GM18499 (cell line): ENCODE measurements around the gene EXT2.

Experiments used
- ATAC-seq: cut with Tn5 transposase; IDR thresholded peaks from one replicate; pipeline ENCODE4 v1.9.1; 2021; ENCODE audit warnings: moderate number of reproducible peaks; ENCODE audit not compliant: insufficient read depth, unreplicated experiment

EXT2 gene

GRCh38 chr11:44083906-44084305 is 11.6 kb upstream of the EXT2 start:
- ATAC-seq, result no peak

GRCh38 chr11:44085330-44085729 is 10.1 kb upstream of the EXT2 start:
- ATAC-seq, result no peak

DNA sequence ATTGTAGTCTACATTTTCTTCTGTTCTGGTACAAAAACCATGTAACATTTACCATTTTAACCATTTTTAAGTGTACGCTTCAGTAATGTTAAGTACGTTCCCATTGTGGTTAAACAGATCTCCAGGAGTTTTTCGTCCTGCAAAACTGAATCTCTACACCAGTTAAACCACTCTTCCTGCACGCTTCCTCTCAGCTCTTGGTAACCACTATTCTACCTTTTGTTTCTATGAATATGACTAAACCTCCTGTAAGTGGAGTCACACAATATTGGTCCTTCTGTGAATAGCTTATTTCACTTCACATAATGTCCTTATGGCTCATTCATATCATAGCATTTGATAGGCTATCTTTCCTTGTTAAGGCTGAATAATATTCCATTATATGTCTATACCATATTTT is 7.1 kb upstream of the EXT2 start:
- ATAC-seq, result no peak

DNA sequence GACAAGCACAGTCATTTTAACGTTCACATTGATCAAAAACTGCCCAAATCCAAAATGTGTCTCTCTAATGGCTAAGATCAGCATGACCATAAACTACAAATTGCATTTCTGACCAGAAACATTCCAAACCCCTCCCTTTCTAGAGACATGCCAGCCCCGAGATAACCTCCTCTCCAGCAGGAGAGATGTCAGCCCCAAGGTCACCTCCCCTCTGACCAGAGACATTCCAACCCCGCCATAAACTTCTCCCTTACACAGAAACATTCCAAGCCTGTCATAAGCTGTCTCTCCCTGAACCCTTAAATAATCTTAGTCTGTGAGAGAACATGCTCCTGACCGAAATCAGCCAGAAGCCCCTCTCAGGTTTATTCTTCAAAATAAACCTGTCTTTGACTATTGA is 6.6 kb upstream of the EXT2 start:
- no peak for ATAC-seq

DNA sequence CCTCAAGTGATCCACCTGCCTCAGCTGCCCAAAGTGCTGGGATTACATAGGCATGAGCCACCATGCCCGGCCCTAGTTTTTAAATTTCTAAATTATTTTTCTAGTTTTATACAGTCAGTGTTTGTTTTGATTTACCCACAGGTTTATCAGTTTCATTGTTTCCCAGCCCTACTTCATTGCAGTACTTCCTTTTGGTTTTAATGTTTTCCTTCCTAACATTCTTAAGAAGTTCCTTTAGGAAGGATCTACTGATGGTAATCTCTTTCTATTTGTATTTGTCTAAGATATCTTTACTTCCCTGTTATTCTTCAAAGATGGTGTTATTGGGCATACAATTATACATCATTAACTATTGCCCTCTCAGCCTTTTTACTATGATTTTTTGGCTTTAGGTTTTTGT is 4.9 kb upstream of the EXT2 start:
- ATAC-seq, result no peak

- ATAC-seq, result peak; percentile 46
Measured at GRCh38 chr11:44094260-44094868, 1.1 kb upstream of the EXT2 start.

- no peak for ATAC-seq
Measured at GRCh38 chr11:44096360-44097185, 1.1 kb downstream of the EXT2 start.

- ATAC-seq, result no peak
Measured at GRCh38 chr11:44097821-44098220, 2.3 kb downstream of the EXT2 start.

- ATAC-seq, result no peak
Measured at GRCh38 chr11:44101098-44101497, 5.6 kb downstream of the EXT2 start.

DNA sequence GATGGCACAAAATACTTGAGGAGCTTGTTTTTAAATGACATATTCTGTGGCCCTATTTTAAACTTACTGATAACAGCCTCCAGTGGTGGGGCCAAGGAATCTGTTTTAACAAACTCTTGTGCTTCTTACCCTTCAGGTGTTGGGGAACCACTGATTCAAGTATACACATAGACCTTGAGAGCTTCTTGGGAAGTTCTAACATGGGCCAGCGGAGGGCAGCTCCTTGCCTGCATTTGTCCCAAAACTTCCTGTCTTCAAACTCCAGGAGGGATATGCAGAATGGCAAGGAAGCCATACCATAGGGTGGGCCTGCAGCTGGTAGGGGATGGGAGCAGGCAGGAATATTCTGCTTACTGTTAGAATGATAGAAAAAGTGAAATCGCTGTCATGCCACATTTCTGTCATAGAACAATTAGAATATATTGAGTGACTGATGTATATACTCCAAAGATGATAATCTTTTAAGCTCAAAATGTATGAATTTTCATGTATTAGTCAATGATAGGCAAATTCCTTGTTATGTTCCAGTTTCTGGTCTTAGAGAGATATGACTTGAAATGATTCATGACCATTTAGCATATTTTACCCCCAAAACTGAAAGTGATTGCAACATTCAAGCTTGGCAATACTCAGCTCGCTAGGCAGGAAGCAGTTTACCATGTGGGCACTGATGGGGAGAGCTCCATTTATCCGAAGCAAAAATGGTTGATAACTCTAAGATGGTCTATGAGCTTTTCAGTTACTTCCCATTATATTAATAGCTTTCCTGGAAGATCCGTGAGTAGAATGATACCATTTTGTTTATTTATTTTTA is 9.2 kb downstream of the EXT2 start:
- no peak for ATAC-seq

DNA sequence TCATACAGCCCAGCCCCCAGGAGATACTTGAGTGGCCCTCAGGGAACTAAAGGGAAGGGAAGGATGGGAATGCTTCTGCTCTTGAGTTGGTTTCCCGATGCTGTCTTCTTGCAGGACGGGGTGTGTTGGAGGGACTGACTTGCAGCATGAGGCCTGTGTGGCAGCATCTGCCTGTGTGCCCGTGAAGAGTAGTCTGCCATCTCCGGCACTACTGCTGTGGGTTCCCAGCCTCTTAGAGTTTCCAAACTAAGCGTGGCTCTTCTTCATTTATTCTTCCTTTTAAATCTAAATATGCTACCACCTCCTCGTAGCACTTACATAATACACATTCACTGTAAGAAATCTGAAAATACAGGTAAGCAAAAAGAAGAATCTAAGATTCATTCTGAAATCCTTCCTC is 12.8 kb downstream of the EXT2 start:
- no peak for ATAC-seq

DNA sequence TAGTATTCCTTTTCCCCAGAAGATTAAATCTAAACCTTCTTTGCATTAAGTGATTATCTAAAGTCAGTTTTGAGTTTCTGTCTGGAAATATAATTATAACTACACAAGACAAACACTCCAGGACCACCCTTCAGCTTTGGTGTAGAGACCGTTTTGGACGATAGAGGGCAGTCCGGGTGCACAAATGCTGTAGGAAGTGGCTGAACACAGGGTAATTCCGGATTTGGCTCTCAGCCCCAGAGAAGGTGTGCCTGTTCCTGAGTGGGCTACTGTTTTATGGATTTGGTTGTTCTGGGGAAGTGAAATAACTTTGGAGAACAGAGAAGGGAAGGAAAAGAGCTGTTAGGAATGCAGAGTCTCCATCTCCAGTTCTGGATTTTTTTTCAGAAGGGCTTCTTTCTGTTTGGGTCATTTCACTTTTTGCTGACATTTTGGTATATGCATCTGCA is 14.8 kb downstream of the EXT2 start:
- ATAC-seq, result peak; percentile 93

DNA sequence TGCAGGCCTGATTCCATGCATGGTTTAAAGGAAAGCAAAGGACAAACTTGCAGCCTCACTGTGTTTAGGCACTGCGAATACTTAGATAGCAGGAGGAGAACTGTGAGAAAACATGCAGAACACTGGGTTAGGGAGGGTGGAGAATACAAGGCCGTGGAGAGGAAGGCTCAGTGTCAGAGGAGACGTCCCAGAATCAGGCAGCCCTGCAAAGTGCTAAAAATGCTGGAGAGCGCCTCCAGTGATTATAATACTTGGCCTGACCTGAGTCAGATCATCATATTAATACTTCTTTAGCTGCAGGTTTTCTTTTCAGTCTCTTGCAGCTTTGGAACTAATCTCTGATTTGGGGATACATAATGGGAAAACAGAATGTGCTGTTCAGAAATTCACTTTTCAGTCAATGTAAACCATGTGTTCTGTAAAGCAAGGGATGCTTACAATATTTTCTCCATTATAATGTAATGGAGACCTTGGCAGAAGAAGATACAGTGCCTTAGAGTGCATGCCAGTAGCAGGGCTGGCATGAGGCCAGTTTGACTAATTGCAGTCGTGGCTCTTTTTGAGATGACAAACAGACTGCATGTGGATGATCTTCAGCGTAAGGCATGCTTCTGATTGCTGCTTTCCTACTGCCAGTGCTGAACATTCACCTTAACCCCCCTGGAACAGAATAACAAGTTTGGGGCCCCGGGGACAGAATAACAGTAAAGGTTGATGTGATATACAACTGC is 16.8 kb downstream of the EXT2 start:
- ATAC-seq, result no peak

DNA sequence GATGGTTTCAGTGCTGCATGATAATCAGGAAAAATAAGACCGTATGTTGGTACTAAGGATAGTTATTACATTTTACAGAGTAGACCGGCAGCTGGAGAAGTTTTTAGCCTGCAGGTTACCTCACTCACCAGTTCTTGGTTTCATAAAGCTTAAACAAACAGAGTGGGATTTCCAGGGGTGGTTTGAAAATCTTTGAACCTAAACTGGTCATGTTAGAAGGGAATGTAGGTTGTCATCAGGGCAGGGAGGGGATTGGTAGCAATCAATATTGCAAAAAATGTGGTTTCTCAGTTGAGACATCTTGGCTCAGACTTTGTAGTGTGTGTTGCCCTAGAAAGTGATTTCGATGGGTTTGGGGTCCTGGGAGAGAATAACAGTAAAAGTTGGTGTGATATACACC is 17.5 kb downstream of the EXT2 start:
- ATAC-seq, result no peak

GRCh38 chr11:44113572-44113971 is 18.1 kb downstream of the EXT2 start:
- no peak for ATAC-seq

- no peak for ATAC-seq
Measured at GRCh38 chr11:44116234-44116830, 20.9 kb downstream of the EXT2 start.

- ATAC-seq, result no peak
Measured at GRCh38 chr11:44120169-44120568, 24.7 kb downstream of the EXT2 start.

- ATAC-seq, result no peak
Measured at GRCh38 chr11:44125598-44125997, 30.1 kb downstream of the EXT2 start.

- ATAC-seq, result no peak
Measured at GRCh38 chr11:44126304-44126703, 30.8 kb downstream of the EXT2 start.

- ATAC-seq, result no peak
Measured at GRCh38 chr11:44127130-44127529, 31.7 kb downstream of the EXT2 start.
